NCI-H345 treated with DMSO at 0.1 percent for 48 hours (cell line): ENCODE results near the gene ARL4A.
"Not testable (repeated sequence)": the region's sequence is repeated elsewhere in the genome, so short reads cannot be mapped to it uniquely, and the experiment has no call there.

ENCODE experiments used
- DNase-seq: peaks from one replicate; lab custom pipeline; 2025; ENCODE audit not compliant: unreplicated experiment; lab: John Stamatoyannopoulos, UW

Gene ARL4A

GRCh38 chr7:12661581-12661980, 25.9 kb upstream of the ARL4A start:
- DNase-seq, result no peak

GRCh38 chr7:12670000-12670729, 17.3 kb upstream of the ARL4A start:
- no peak for DNase-seq

GRCh38 chr7:12670743-12671520, 16.5 kb upstream of the ARL4A start:
- no peak for DNase-seq

GRCh38 chr7:12673436-12673835, 14.0 kb upstream of the ARL4A start:
- DNase-seq, result not testable (repeated sequence)

- no peak for DNase-seq
Measured at GRCh38 chr7:12674053-12674452, 13.4 kb upstream of the ARL4A start.

- DNase-seq, result no peak
Measured at GRCh38 chr7:12674861-12675260, 12.6 kb upstream of the ARL4A start.

GRCh38 chr7:12683678-12684585, 3.5 kb upstream of the ARL4A start:
- DNase-seq, result no peak

- DNase-seq, result no peak
Measured at GRCh38 chr7:12684733-12685132, 2.7 kb upstream of the ARL4A start.

GRCh38 chr7:12685550-12685949, 1.9 kb upstream of the ARL4A start:
- no peak for DNase-seq

GRCh38 chr7:12686234-12686890, 1.1 kb upstream of the ARL4A start:
- DNase-seq, result peak; percentile 86

- DNase-seq, result no peak
Measured at GRCh38 chr7:12687718-12688171, 312 bp downstream of the ARL4A start.

GRCh38 chr7:12688485-12689170, 1.2 kb downstream of the ARL4A start:
- DNase-seq, result not testable (repeated sequence)

- DNase-seq, result no peak
Measured at GRCh38 chr7:12689451-12689850, 2.0 kb downstream of the ARL4A start.

GRCh38 chr7:12690041-12690878, 2.8 kb downstream of the ARL4A start:
- DNase-seq, result no peak

GRCh38 chr7:12691388-12691787, 4.0 kb downstream of the ARL4A start:
- not testable (repeated sequence) for DNase-seq

- DNase-seq, result no peak
Measured at GRCh38 chr7:12692035-12692434, 4.6 kb downstream of the ARL4A start.

- no peak for DNase-seq
Measured at GRCh38 chr7:12692479-12693259, 5.2 kb downstream of the ARL4A start.

- no peak for DNase-seq
Measured at GRCh38 chr7:12694817-12695216, 7.4 kb downstream of the ARL4A start.

- DNase-seq, result no peak
Measured at GRCh38 chr7:12695965-12696364, 8.5 kb downstream of the ARL4A start.
